OCI-LY1 (cell line): Measurements from ENCODE around the gene GDAP1L1.

Experiments used
- H2AFZ ChIP-seq: fragments of 200-600 bp; sonication (generic), shearing (Covaris generic); 2 replicates; pipeline ENCODE4 v1.6.0; 2014; ENCODE audit warnings: antibody characterized with exemption, mild to moderate bottlenecking, low read length
- H3F3A ChIP-seq: fragments of 200-600 bp; sonication (generic), shearing (Covaris generic); 2 replicates; pipeline ENCODE4 v1.6.0; 2014; ENCODE audit warnings: mild to moderate bottlenecking, antibody characterized with exemption, low read length, moderate library complexity; ENCODE audit not compliant: insufficient read depth
- H3K27ac ChIP-seq: fragments of 200-600 bp; sonication (generic); 2 replicates; pipeline ENCODE4 v1.5.1; 2014; ENCODE audit warnings: low read length, mixed run types, mild to moderate bottlenecking, low read depth; ENCODE audit not compliant: poor library complexity, severe bottlenecking
- H3K27me3 ChIP-seq: fragments of 200-600 bp; sonication (generic); 2 replicates; pipeline ENCODE4 v1.6.0; 2014; ENCODE audit warnings: antibody characterized with exemption, mild to moderate bottlenecking, low read length, moderate library complexity; ENCODE audit not compliant: insufficient read depth
- H3K36me3 ChIP-seq: fragments of 200-600 bp; sonication (generic); 2 replicates; pipeline ENCODE4 v1.6.1; 2014; ENCODE audit warnings: mild to moderate bottlenecking, antibody characterized with exemption, low read length, moderate library complexity, mixed read lengths; ENCODE audit not compliant: insufficient read depth
- H3K4me1 ChIP-seq: fragments of 200-600 bp; sonication (generic); 2 replicates; pipeline ENCODE4 v1.5.1; 2014; ENCODE audit warnings: mild to moderate bottlenecking, low read length, moderate library complexity; ENCODE audit not compliant: insufficient read depth, severe bottlenecking
- H3K4me2 ChIP-seq: fragments of 200-600 bp; sonication (generic), shearing (Covaris generic); 2 replicates; pipeline ENCODE4 v1.6.1; 2014; ENCODE audit warnings: low read length
- H3K4me3 ChIP-seq: fragments of 200-600 bp; sonication (generic); 2 replicates; pipeline ENCODE4 v1.5.1; 2014; ENCODE audit warnings: low read length, low read depth, mild to moderate bottlenecking, mixed read lengths; ENCODE audit not compliant: poor library complexity, severe bottlenecking
- H3K79me2 ChIP-seq: fragments of 200-600 bp; shearing (Covaris generic); 2 replicates; pipeline ENCODE4 v1.6.1; 2016; ENCODE audit warnings: mixed run types, low read length, mixed read lengths; ENCODE audit not compliant: insufficient read depth
- H3K9ac ChIP-seq: fragments of 200-600 bp; sonication (generic), shearing (Covaris generic); 2 replicates; pipeline ENCODE4 v1.6.1; 2014; ENCODE audit warnings: mild to moderate bottlenecking, low read length, mixed read lengths
- H3K9me2 ChIP-seq: fragments of 200-600 bp; sonication (generic), shearing (Covaris generic); 2 replicates; pipeline ENCODE4 v1.6.1; 2014; ENCODE audit warnings: low read depth, mild to moderate bottlenecking, low read length, mixed read lengths
- H3K9me3 ChIP-seq: fragments of 200-600 bp; shearing (Covaris generic); 2 replicates; pipeline ENCODE4 v1.6.1; 2014; ENCODE audit warnings: low read length, mixed read lengths
- H4K20me1 ChIP-seq: fragments of 200-600 bp; sonication (generic), shearing (Covaris generic); 2 replicates; pipeline ENCODE4 v1.6.0; 2016; ENCODE audit warnings: mild to moderate bottlenecking, low read length; ENCODE audit not compliant: insufficient read depth
- CTCF ChIP-seq: fragments of 200-600 bp; sonication (generic), shearing (Covaris generic); IDR thresholded peaks from 2 replicates; pipeline ENCODE4 v1.5.1; 2017; ENCODE audit warnings: mild to moderate bottlenecking, antibody characterized with exemption, low read length, moderate library complexity, mixed read lengths
- EZH2 ChIP-seq: fragments of 200-600 bp; sonication (generic), shearing (Covaris generic); IDR thresholded peaks from 2 replicates; pipeline ENCODE4 v1.8.0; 2017; ENCODE audit warnings: borderline replicate concordance, mixed run types, mild to moderate bottlenecking, antibody characterized with exemption, low read length, moderate library complexity, mixed read lengths

The GDAP1L1 gene

GRCh38 chr20:44200371-44200770 lies 46.7 kb upstream of the GDAP1L1 start:
- no peak overlapping the region for H2AFZ ChIP-seq
- H3K27me3 ChIP-seq = no peaks in the 10 kb centered on the region
- 0 out of 2 replicates have a peak, but pooled peaks cover 2% of the 10 kb centered on the region for H4K20me1 ChIP-seq
- H3K9me3 ChIP-seq = no peaks in the 10 kb centered on the region
- no peaks in the 10 kb centered on the region for H3K9me2 ChIP-seq
- H3K4me1 ChIP-seq = no peaks in the 10 kb centered on the region
- H3K4me2 ChIP-seq = no peak overlapping the region
- H3F3A ChIP-seq = no peaks in the 10 kb centered on the region
- peaks cover 85% of the 10 kb centered on the region for H3K36me3 ChIP-seq
- H3K9ac ChIP-seq = no peak overlapping the region
- no peaks in the 10 kb centered on the region for H3K79me2 ChIP-seq
- H3K4me3 ChIP-seq = no peak overlapping the region
- no peak overlapping the region for H3K27ac ChIP-seq
- no peak for TF ChIP-seq EZH2
- TF ChIP-seq CTCF = no peak

- TF ChIP-seq CTCF = no peak
- H3K4me2 ChIP-seq = no peak overlapping the region
- no peaks in the 10 kb centered on the region for H3K4me1 ChIP-seq
- no peaks in the 10 kb centered on the region for H3K9me3 ChIP-seq
- no peak overlapping the region for H2AFZ ChIP-seq
- H3K9ac ChIP-seq = no peak overlapping the region
- H3K36me3 ChIP-seq = peaks cover 83% of the 10 kb centered on the region
- no peaks in the 10 kb centered on the region for H3F3A ChIP-seq
- H3K27ac ChIP-seq = no peak overlapping the region
- no peaks in the 10 kb centered on the region for H3K27me3 ChIP-seq
- 0 out of 2 replicates have a peak, but pooled peaks cover 2% of the 10 kb centered on the region for H4K20me1 ChIP-seq
- no peak overlapping the region for H3K4me3 ChIP-seq
- H3K9me2 ChIP-seq = no peaks in the 10 kb centered on the region
- H3K79me2 ChIP-seq = no peaks in the 10 kb centered on the region
Observed at GRCh38 chr20:44200983-44201382, 46.1 kb upstream of the GDAP1L1 start.

GRCh38 chr20:44203161-44203560 lies 43.9 kb upstream of the GDAP1L1 start:
- Histone ChIP-seq H2AFZ (no peak overlapping the region), H4K20me1 (0 out of 2 replicates have a peak, but pooled peaks cover 5% of the 10 kb centered on the region), H3K27ac (no peak overlapping the region), H3K79me2 (peaks cover 12% of the 10 kb centered on the region), H3K36me3 (peaks cover 68% of the 10 kb centered on the region), H3K4me3 (no peak overlapping the region), H3K9me3 (no peaks in the 10 kb centered on the region), H3K9ac (no peak overlapping the region), H3K4me1 (peaks cover 10% of the 10 kb centered on the region), H3K27me3 (no peaks in the 10 kb centered on the region), H3K4me2 (no peak overlapping the region), H3K9me2 (no peaks in the 10 kb centered on the region), H3F3A (no peaks in the 10 kb centered on the region)
- TF ChIP-seq EZH2 (no peak), CTCF (no peak)
